ENCODE results near the gene MCIDAS. TPM values are rescaled to one million over a fixed set of nuclear protein-coding genes. Genes with fewer than 3 reads are reported as not detected.

MCIDAS gene
- total RNA-seq, 1 experiment from 2014 or later: 0.39 TPM

DNA sequence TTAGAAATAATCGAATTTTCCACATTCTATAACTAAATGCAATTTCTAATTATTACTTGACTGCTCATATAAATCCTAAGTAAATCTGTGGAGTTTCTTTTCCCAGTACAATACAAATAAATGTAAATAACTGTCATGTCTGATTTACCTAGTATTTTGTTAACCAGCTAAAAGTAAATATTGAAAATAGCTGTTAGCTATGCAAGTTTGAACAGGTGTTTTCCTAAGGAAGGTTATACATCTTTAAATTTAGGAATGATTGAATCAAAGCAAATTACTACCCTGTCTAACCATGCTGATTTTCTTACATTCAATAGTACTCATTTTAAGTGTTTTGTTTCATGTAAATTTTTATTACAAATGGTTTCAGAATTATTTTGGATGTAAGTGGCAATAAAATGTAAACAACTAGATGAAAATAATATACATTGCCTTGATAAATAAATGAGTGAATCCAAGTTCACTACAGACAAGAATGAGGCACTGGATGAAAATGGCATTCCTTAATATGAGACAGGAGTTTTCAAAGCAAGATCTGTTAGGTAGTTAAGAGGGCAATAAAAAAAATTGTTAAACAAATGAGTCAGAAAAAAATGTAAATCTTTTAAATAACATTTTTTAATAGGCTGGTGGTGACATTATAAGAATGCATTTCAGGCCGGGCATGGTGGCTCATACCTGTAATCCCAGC lies 15.8 kb downstream of the MCIDAS start:
- H2BK5ac ChIP-seq (ENCODE audit: insufficient read length, low read length): no peak overlapping the region
- no CpG with 5 or more reads among the region's 2 CpGs for WGBS (ENCODE audit: extremely low coverage, insufficient read length, low lambda C conversion rate)

More for the DNA sequence above, 15.8 kb downstream of the MCIDAS start:
- H4K91ac ChIP-seq (ENCODE audit: insufficient read length, low read depth, low read length): no peak overlapping the region
- DNase-seq: no peak
- TF ChIP-seq, protein P1, sequence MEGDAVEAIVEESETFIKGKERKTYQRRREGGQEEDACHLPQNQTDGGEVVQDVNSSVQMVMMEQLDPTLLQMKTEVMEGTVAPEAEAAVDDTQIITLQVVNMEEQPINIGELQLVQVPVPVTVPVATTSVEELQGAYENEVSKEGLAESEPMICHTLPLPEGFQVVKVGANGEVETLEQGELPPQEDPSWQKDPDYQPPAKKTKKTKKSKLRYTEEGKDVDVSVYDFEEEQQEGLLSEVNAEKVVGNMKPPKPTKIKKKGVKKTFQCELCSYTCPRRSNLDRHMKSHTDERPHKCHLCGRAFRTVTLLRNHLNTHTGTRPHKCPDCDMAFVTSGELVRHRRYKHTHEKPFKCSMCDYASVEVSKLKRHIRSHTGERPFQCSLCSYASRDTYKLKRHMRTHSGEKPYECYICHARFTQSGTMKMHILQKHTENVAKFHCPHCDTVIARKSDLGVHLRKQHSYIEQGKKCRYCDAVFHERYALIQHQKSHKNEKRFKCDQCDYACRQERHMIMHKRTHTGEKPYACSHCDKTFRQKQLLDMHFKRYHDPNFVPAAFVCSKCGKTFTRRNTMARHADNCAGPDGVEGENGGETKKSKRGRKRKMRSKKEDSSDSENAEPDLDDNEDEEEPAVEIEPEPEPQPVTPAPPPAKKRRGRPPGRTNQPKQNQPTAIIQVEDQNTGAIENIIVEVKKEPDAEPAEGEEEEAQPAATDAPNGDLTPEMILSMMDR (conservative IDR thresholded peaks at IDR 0.05): no peak
- H3K79me1 ChIP-seq (ENCODE audit: insufficient read depth, low read depth, low read length, poor library complexity, severe bottlenecking): no peaks in the 10 kb centered on the region
- H4K20me1 ChIP-seq (ENCODE audit: control insufficient read depth, insufficient read depth, insufficient read length): no peaks in the 10 kb centered on the region
- H4K5ac ChIP-seq (ENCODE audit: insufficient read length, low read depth, low read length): no peak overlapping the region
- Mint-ChIP-seq H3K4me3 (no peak overlapping the region), H3K9me3 (no peaks in the 10 kb centered on the region), H3K4me1 (peaks cover 4% of the 10 kb centered on the region in 2 experiments), H3K27me3 (ENCODE audit: low read depth) (peaks cover 19% of the 10 kb centered on the region), H3K36me3 (ENCODE audit: insufficient read depth in 1 of 3, low read depth in 3 of 3) (no peaks in the 10 kb centered on the region), H3K27ac (no peak overlapping the region)
- H2BK12ac ChIP-seq (ENCODE audit: insufficient read length, low read depth, low read length): no peak overlapping the region
- no peak overlapping the region for H4K8ac ChIP-seq (replicated peaks; ENCODE audit: insufficient read length, low read depth, low read length)
- no peak overlapping the region for H3K27ac ChIP-seq (ENCODE audit: insufficient read length, low read depth, low read length)
- no peak overlapping the region for H3K56ac ChIP-seq (ENCODE audit: insufficient read length, low read depth, low read length)
- no peak overlapping the region for H2AK5ac ChIP-seq (ENCODE audit: insufficient read length, low read length)
- H2BK15ac ChIP-seq (ENCODE audit: low read depth, low read length): no peak overlapping the region
- H3K9ac ChIP-seq (ENCODE audit: extremely low read depth, insufficient read length, low read length): no peak overlapping the region
- H2AFZ ChIP-seq (ENCODE audit: low read length): no peak overlapping the region
- no peaks in the 10 kb centered on the region for H3K79me2 ChIP-seq (ENCODE audit: insufficient read depth, low read length)
- H2BK120ac ChIP-seq (ENCODE audit: low read depth, low read length, poor library complexity, severe bottlenecking): no peak overlapping the region
- H3K4me2 ChIP-seq (ENCODE audit: insufficient read depth, insufficient read length, low read length): no peak overlapping the region
- H2BK20ac ChIP-seq (ENCODE audit: low read depth, low read length, poor library complexity, severe bottlenecking): no peak overlapping the region
- H3K18ac ChIP-seq (ENCODE audit: insufficient read length, low read depth, low read length): no peak overlapping the region
- no peak overlapping the region for H3T11ph ChIP-seq (ENCODE audit: low read length)
- H3K23ac ChIP-seq (ENCODE audit: insufficient read length, low read depth, low read length): no peak overlapping the region
- no peaks in the 10 kb centered on the region for H3K4me1 ChIP-seq (ENCODE audit: insufficient read depth, low read length)
- no peaks in the 10 kb centered on the region for H3K27me3 ChIP-seq (ENCODE audit: insufficient read depth, low read length)
- H3K4ac ChIP-seq (ENCODE audit: low read depth, low read length): no peak overlapping the region
- no peaks in the 10 kb centered on the region for H3K9me3 ChIP-seq (ENCODE audit: control insufficient read depth, low read depth, low read length)
- no peak overlapping the region for H3K14ac ChIP-seq (ENCODE audit: insufficient read depth, low read length)
- no peaks in the 10 kb centered on the region for H3K23me2 ChIP-seq (ENCODE audit: insufficient read length, low read depth, low read length, poor library complexity, severe bottlenecking)
